Measurements from ENCODE around the gene RBM4B.
"Not testable (repeated sequence)": the region's sequence is repeated elsewhere in the genome, so short reads cannot be mapped to it uniquely, and the experiment has no call there.

Gene RBM4B

GRCh38 chr11:66677599-66678375 is at the start of gene RBM4B:
TSS of gene RBM4B (minus strand) at chr11:66677887. CDS start at chr11:66677079, 808 bp downstream.
- TF ChIP-seq, protein P1, sequence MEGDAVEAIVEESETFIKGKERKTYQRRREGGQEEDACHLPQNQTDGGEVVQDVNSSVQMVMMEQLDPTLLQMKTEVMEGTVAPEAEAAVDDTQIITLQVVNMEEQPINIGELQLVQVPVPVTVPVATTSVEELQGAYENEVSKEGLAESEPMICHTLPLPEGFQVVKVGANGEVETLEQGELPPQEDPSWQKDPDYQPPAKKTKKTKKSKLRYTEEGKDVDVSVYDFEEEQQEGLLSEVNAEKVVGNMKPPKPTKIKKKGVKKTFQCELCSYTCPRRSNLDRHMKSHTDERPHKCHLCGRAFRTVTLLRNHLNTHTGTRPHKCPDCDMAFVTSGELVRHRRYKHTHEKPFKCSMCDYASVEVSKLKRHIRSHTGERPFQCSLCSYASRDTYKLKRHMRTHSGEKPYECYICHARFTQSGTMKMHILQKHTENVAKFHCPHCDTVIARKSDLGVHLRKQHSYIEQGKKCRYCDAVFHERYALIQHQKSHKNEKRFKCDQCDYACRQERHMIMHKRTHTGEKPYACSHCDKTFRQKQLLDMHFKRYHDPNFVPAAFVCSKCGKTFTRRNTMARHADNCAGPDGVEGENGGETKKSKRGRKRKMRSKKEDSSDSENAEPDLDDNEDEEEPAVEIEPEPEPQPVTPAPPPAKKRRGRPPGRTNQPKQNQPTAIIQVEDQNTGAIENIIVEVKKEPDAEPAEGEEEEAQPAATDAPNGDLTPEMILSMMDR (IDR thresholded peaks at IDR 0.05; ENCODE audit: borderline replicate concordance, control extremely low read depth, extremely low read depth, insufficient read depth, missing control alignments): no peak
- peak; percentile 97 for DNase-seq (ENCODE audit: low spot score)
- in situ Hi-C loops (cut with MboI; ENCODE audit: low sequenced_read_pairs, unreplicated experiment): no loop called here

GRCh38 chr11:66725647-66726046 is 48.0 kb upstream of the RBM4B start:
- DNase-seq (ENCODE audit: low spot score): no peak
- in situ Hi-C loops (cut with MboI; ENCODE audit: low sequenced_read_pairs, unreplicated experiment): no loop called here

GRCh38 chr11:66725114-66725513 is 47.4 kb upstream of the RBM4B start:
- in situ Hi-C loops (cut with MboI; ENCODE audit: low sequenced_read_pairs, unreplicated experiment): no loop called here
- TF ChIP-seq, protein P1 (IDR thresholded peaks at IDR 0.05; ENCODE audit: borderline replicate concordance, control extremely low read depth, extremely low read depth, insufficient read depth, missing control alignments): no peak
- DNase-seq (ENCODE audit: low spot score): no peak

More at GRCh38 chr11:66725647-66726046, 48.0 kb upstream of the RBM4B start:
- TF ChIP-seq, protein P1 (IDR thresholded peaks at IDR 0.05; ENCODE audit: borderline replicate concordance, control extremely low read depth, extremely low read depth, insufficient read depth, missing control alignments): no peak

DNA sequence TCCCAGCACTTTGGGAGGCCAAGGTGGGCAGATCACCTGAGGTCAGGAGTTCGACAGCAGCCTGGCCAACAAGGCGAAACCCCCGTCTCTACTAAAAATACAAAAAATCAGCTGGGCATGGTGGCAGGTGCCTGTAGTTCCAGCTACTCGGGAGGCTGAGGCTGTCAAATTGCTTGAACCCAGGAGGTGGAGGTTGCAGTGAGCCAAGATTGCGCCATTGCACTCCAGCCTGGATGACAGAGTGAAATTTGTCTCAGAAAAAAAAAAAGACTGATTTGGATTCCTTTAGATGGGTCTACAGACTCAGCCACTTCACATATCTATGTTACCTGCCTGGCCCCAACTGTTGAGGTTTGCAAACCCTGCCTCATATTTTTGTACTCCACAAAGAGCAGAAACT is 46.5 kb upstream of the RBM4B start:
- in situ Hi-C loops (cut with MboI; ENCODE audit: low sequenced_read_pairs, unreplicated experiment); DNase-seq (ENCODE audit: low spot score): not testable (repeated sequence)

GRCh38 chr11:66723693-66724092 is 46.0 kb upstream of the RBM4B start:
- TF ChIP-seq, protein P1 (IDR thresholded peaks at IDR 0.05; ENCODE audit: borderline replicate concordance, control extremely low read depth, extremely low read depth, insufficient read depth, missing control alignments): no peak
- DNase-seq (ENCODE audit: low spot score): no peak
- in situ Hi-C loops (cut with MboI; ENCODE audit: low sequenced_read_pairs, unreplicated experiment): no loop called here

DNA sequence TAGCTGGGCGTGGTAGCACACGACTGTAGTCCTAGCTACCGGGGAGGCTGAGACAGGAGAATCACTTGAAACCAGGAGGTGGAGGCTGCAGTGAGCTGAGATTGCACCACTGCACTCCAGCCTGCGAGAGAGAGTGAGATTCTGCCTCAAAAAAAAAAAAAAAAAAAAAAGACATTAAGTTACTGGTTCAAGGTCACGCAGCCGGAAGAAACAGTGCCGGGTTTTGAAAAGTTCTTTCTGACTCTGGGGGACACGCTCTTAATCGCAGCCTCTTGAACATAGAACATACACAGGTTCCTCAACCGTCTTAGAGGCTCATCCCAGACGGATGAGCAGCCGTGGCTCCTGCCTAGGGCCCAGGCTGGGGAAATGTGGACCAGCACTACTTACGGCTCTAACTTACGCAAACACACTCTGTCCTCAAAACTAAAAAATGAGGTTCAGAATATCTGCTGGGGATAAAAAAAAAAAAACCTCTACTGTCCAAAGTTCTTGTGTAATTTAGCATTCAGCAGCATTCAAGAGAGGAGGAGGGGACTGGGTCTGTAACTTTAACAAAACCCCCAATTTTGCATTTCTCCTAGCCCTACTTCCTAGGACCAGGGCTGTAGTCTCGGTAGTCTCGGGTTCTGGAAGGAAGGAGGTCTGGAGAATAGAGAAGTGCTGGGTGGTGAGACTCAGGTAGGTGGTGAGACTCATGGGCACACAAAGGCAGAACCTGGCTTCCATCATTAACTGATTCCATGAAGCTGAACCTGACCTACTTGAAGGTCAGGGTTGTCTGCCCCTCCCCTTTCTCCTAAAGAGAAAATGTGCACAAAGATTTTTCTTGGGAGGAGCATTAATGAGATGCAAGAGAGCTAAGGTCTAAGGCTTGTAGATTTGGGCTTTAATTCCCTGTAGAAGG is 45.3 kb upstream of the RBM4B start:
- DNase-seq (ENCODE audit: low spot score): no peak
- TF ChIP-seq, protein P1 (IDR thresholded peaks at IDR 0.05; ENCODE audit: borderline replicate concordance, control extremely low read depth, extremely low read depth, insufficient read depth, missing control alignments): no peak
- in situ Hi-C loops (cut with MboI; ENCODE audit: low sequenced_read_pairs, unreplicated experiment): no loop called here

DNA sequence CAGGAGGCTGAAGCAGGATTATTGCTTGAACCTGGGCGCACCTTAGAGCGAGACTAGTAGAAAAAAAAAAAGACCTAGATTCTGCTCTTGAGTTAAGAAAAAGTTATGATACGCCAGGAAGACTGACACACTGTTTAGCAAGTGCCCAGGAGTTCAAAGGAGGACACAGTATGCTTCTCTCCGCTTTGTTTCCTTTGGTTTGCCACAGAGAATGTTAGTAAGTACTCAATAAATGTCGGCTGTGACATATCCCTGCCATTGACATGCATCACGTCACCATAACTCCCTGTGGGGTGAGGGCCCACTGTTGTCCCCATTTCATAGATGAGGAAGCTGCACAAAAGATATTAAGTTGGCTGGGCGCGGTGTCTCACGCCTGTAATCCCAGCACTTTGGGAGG is 44.3 kb upstream of the RBM4B start:
- TF ChIP-seq, protein P1 (IDR thresholded peaks at IDR 0.05; ENCODE audit: borderline replicate concordance, control extremely low read depth, extremely low read depth, insufficient read depth, missing control alignments): no peak
- no peak for DNase-seq (ENCODE audit: low spot score)
- in situ Hi-C loops (cut with MboI; ENCODE audit: low sequenced_read_pairs, unreplicated experiment): no loop called here

Measured in GM13976 (cell line).